Loucy (cell line): ENCODE measurements around the gene DSCAM.

Experiments used
- H2AFZ ChIP-seq: fragments of 200-600 bp; sonication (generic); 2 replicates; pipeline ENCODE4 v1.6.0; 2016; ENCODE audit warnings: antibody characterized with exemption, mild to moderate bottlenecking, low read length, moderate library complexity
- H3F3A ChIP-seq: fragments of 200-600 bp; 2 replicates; pipeline ENCODE4 v1.6.0; 2016; ENCODE audit warnings: antibody characterized with exemption, low read depth, mild to moderate bottlenecking
- H3K27me3 ChIP-seq: fragments of 200-600 bp; sonication (generic); 2 replicates; pipeline ENCODE4 v1.6.1; 2014; ENCODE audit warnings: low read length, mild to moderate bottlenecking; ENCODE audit not compliant: insufficient read depth, poor library complexity, severe bottlenecking
- H3K36me3 ChIP-seq: fragments of 200-600 bp; sonication (generic); 2 replicates; pipeline ENCODE4 v1.6.1; 2016; ENCODE audit warnings: low read length; ENCODE audit not compliant: insufficient read depth
- H3K4me1 ChIP-seq: fragments of 200-600 bp; sonication (generic); 2 replicates; pipeline ENCODE4 v1.5.1; 2014; ENCODE audit warnings: low read length, mild to moderate bottlenecking; ENCODE audit not compliant: insufficient read depth, poor library complexity, severe bottlenecking
- H3K4me2 ChIP-seq: fragments of 200-600 bp; sonication (generic); 2 replicates; pipeline ENCODE4 v1.6.0; 2014; ENCODE audit warnings: antibody characterized with exemption, low read length, low read depth, mild to moderate bottlenecking; ENCODE audit not compliant: poor library complexity, severe bottlenecking
- H3K4me3 ChIP-seq: fragments of 200-600 bp; sonication (generic); 2 replicates; pipeline ENCODE4 v1.5.1; 2014; ENCODE audit warnings: low read length, mild to moderate bottlenecking, mixed read lengths; ENCODE audit not compliant: poor library complexity, severe bottlenecking
- H3K79me2 ChIP-seq: fragments of 200-600 bp; sonication (generic); 2 replicates; pipeline ENCODE4 v1.6.1; 2014; ENCODE audit warnings: low read length; ENCODE audit not compliant: insufficient read depth
- H3K9ac ChIP-seq: fragments of 200-600 bp; sonication (generic); 2 replicates; pipeline ENCODE4 v1.6.0; 2014; ENCODE audit warnings: mild to moderate bottlenecking, low read depth, low read length, moderate library complexity; ENCODE audit not compliant: poor library complexity, severe bottlenecking
- H3K9me2 ChIP-seq: fragments of 200-600 bp; sonication (generic); replicated peaks from 2 replicates; pipeline ENCODE4 v1.6.1; 2016; ENCODE audit warnings: low read depth, low read length, mixed read lengths
- H3K9me3 ChIP-seq: fragments of 200-600 bp; sonication (generic); 2 replicates; pipeline ENCODE4 v1.6.1; 2014; ENCODE audit warnings: mild to moderate bottlenecking, antibody characterized with exemption, low read length, low read depth; ENCODE audit not compliant: insufficient read depth
- H4K20me1 ChIP-seq: fragments of 200-600 bp; sonication (generic); 2 replicates; pipeline ENCODE4 v1.6.0; 2014; ENCODE audit warnings: antibody characterized with exemption, low read length, mild to moderate bottlenecking; ENCODE audit not compliant: insufficient read depth, poor library complexity, severe bottlenecking
- EZH2phosphoT487 ChIP-seq: fragments of 200-600 bp; IDR thresholded peaks from 2 replicates; pipeline ENCODE4 v1.6.1; 2018; ENCODE audit warnings: antibody characterized with exemption, mild to moderate bottlenecking, moderate library complexity, borderline replicate concordance
- TF ChIP-seq, protein P1 (sequence below): fragments of 200-600 bp; sonication (generic); conservative IDR thresholded peaks from 2 replicates; pipeline ENCODE4 v1.5.1; 2014; ENCODE audit warnings: mild to moderate bottlenecking, antibody characterized with exemption, low read length

The DSCAM gene

DNA sequence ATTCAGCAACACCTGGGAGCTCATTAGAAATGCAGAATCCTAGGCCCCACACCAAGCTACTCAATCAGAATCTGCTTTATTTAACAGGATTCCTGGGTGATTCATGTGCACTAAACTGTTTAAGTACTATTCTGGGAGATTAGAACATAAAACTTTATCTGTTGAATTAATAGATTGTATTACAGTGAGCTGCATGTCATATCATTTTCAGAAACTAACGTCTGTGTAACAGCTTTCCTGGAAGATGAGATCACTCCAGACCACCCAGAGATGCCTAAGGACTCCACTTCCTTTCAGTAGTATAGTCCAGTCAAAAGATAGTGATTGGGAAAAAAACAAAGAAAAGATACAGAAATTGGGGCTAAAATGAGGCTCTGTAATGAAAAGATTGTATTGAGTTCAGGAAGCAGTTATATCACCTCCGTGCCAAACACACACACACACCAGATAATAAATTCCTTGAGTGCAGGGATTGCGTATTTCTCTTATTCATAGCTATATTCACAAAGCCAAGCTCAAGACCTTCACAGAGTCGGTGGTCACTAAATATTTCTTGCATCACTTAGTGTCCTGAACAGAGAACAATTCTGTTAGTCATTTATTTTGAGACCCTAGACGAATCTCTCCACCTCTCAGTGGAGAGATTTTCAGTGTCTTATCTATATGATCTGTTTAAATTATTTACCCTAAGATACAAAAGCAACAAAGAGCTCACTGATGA lies 178.2 kb downstream of the DSCAM start:
- Histone ChIP-seq H4K20me1 (no peaks in the 10 kb centered on the region), H2AFZ (no peak overlapping the region), H3K4me3 (no peak overlapping the region), H3K9ac (no peak overlapping the region), H3K79me2 (no peaks in the 10 kb centered on the region), H3K9me3 (peaks cover 5% of the 10 kb centered on the region; the same call in 1 of the 2 replicates), H3K36me3 (no peaks in the 10 kb centered on the region), H3F3A (no peaks in the 10 kb centered on the region), H3K27me3 (no peaks in the 10 kb centered on the region), H3K9me2 (no peaks in the 10 kb centered on the region), H3K4me1 (no peaks in the 10 kb centered on the region), H3K4me2 (no peak overlapping the region)
- TF ChIP-seq, protein P1, sequence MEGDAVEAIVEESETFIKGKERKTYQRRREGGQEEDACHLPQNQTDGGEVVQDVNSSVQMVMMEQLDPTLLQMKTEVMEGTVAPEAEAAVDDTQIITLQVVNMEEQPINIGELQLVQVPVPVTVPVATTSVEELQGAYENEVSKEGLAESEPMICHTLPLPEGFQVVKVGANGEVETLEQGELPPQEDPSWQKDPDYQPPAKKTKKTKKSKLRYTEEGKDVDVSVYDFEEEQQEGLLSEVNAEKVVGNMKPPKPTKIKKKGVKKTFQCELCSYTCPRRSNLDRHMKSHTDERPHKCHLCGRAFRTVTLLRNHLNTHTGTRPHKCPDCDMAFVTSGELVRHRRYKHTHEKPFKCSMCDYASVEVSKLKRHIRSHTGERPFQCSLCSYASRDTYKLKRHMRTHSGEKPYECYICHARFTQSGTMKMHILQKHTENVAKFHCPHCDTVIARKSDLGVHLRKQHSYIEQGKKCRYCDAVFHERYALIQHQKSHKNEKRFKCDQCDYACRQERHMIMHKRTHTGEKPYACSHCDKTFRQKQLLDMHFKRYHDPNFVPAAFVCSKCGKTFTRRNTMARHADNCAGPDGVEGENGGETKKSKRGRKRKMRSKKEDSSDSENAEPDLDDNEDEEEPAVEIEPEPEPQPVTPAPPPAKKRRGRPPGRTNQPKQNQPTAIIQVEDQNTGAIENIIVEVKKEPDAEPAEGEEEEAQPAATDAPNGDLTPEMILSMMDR: no peak
- TF ChIP-seq EZH2phosphoT487: no peak

DNA sequence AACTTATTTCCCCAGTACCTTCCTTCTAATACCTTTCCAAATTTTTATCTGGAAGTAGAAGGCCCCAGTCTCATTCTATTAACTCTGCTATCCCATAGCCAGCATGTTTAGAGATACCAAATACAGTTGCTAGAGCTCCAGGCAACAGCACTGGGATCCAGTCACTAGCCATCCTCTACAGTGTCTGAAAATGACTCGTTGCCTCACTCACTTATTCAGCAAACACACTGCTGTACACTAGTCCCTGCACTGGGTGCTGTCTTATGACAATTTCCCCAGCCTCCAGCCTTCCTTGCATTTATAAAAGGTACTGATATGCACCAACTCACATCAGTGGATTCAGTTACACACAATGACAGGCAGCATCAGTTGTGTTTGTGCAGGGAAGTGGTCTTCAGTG lies 179.0 kb downstream of the DSCAM start:
- H3K9me3 ChIP-seq: peaks cover 5% of the 10 kb centered on the region; the same call in 1 of the 2 replicates
- H3K4me3 ChIP-seq: no peak overlapping the region
- H3K4me2 ChIP-seq: no peak overlapping the region
- no peaks in the 10 kb centered on the region for H3K79me2 ChIP-seq
- TF ChIP-seq EZH2phosphoT487: no peak
- TF ChIP-seq, protein P1: no peak
- no peaks in the 10 kb centered on the region for H4K20me1 ChIP-seq
- no peaks in the 10 kb centered on the region for H3K27me3 ChIP-seq
- no peaks in the 10 kb centered on the region for H3K9me2 ChIP-seq
- no peaks in the 10 kb centered on the region for H3F3A ChIP-seq
- no peak overlapping the region for H2AFZ ChIP-seq
- H3K36me3 ChIP-seq: no peaks in the 10 kb centered on the region
- no peak overlapping the region for H3K9ac ChIP-seq
- H3K4me1 ChIP-seq: no peaks in the 10 kb centered on the region

DNA sequence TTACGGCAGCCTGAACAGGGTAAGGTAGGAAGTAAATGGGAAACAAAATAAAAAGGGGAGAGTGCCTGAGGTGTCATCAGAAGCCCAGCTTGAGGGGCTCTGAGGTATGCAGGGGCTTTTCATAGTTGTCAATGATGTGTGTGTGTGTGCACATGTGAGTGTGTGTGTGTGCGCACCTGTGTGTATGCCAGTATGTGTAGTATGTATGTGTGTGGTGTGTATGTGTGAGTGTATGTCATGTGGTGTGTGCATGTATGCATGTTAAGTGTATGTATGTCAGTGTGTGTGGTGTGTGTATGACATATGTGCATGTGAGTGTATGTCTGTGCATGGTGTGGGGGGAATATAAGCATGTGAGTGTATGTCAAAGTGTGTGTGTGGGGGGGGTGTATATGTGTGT lies 184.1 kb downstream of the DSCAM start:
- Histone ChIP-seq H3K9ac (no peak overlapping the region), H3K9me3 (peaks cover 3% of the 10 kb centered on the region; the same call in 1 of the 2 replicates), H3K36me3 (no peaks in the 10 kb centered on the region), H2AFZ (no peak overlapping the region), H3K4me3 (no peak overlapping the region), H3K4me1 (no peaks in the 10 kb centered on the region), H3K9me2 (no peaks in the 10 kb centered on the region), H3K4me2 (no peak overlapping the region), H3K27me3 (no peaks in the 10 kb centered on the region), H3F3A (no peaks in the 10 kb centered on the region), H4K20me1 (no peaks in the 10 kb centered on the region), H3K79me2 (no peaks in the 10 kb centered on the region)
- no peak for TF ChIP-seq EZH2phosphoT487
- TF ChIP-seq, protein P1: no peak
